Endothelial cell (in vitro differentiated cells): ENCODE data around the gene GPR171. TPM values are rescaled to one million over a fixed set of nuclear protein-coding genes. Genes with fewer than 3 reads are reported as not detected.

ENCODE experiments used
- DNase-seq: peaks from one replicate; pipeline ENCODE4 v3.0.0; 2021; ENCODE audit warnings: low spot score
- H3K27ac Mint-ChIP-seq: one replicate; pipeline ENCODE4 v1.8.0; 2021; ENCODE audit warnings: mixed read lengths, inconsistent platforms; ENCODE audit not compliant: unreplicated experiment
- H3K27me3 Mint-ChIP-seq: one replicate; pipeline ENCODE4 v1.8.0; 2021; ENCODE audit warnings: mild to moderate bottlenecking, moderate library complexity, mixed read lengths, inconsistent platforms; ENCODE audit not compliant: unreplicated experiment
- H3K36me3 Mint-ChIP-seq: one replicate; pipeline ENCODE4 v1.8.0; 2021; ENCODE audit warnings: mild to moderate bottlenecking, low read depth, mixed read lengths, inconsistent platforms; ENCODE audit not compliant: unreplicated experiment
- H3K4me1 Mint-ChIP-seq: one replicate; pipeline ENCODE4 v1.8.0; 2021; ENCODE audit warnings: mild to moderate bottlenecking, mixed read lengths, inconsistent platforms; ENCODE audit not compliant: unreplicated experiment
- H3K4me3 Mint-ChIP-seq: one replicate; pipeline ENCODE4 v1.8.0; 2021; ENCODE audit warnings: mild to moderate bottlenecking, mixed read lengths, inconsistent platforms; ENCODE audit not compliant: unreplicated experiment
- H3K9me3 Mint-ChIP-seq: one replicate; pipeline ENCODE4 v1.8.0; 2021; ENCODE audit warnings: mixed read lengths, inconsistent platforms; ENCODE audit not compliant: unreplicated experiment
- CTCF ChIP-seq: fragments of 200-600 bp; sonication (generic); IDR thresholded peaks from one replicate; pipeline ENCODE4 v1.5.0; 2021; ENCODE audit warnings: antibody characterized with exemption; ENCODE audit not compliant: unreplicated experiment
- total RNA-seq: library from RNA; stranded (reverse); fragmentation: NEBNext Ultra II Directional; extraction: Animal tissue kit (Norgen Biotek cat#: 25700); gene quantifications from one replicate; pipeline ENCODE4 v1.2.1, GENCODE V29; 2021; ENCODE audit not compliant: unreplicated experiment

GPR171 gene
- total RNA-seq, 1 donor from 2014 or later = not detected

GRCh38 chr3:151199554-151200438, 3.2 kb downstream of the GPR171 start:
- DNase-seq = no peak
- H3K36me3 Mint-ChIP-seq = no peaks in the 10 kb centered on the region
- H3K27me3 Mint-ChIP-seq = no peaks in the 10 kb centered on the region
- H3K4me1 Mint-ChIP-seq = no peaks in the 10 kb centered on the region
- no peaks in the 10 kb centered on the region for H3K9me3 Mint-ChIP-seq
- H3K27ac Mint-ChIP-seq = no peak overlapping the region
- H3K4me3 Mint-ChIP-seq = no peak overlapping the region
- TF ChIP-seq CTCF = no peak

- no peaks in the 10 kb centered on the region for H3K4me1 Mint-ChIP-seq
- H3K4me3 Mint-ChIP-seq = no peak overlapping the region
- no peaks in the 10 kb centered on the region for H3K9me3 Mint-ChIP-seq
- no peak overlapping the region for H3K27ac Mint-ChIP-seq
- no peak for DNase-seq
- TF ChIP-seq CTCF = no peak
- H3K36me3 Mint-ChIP-seq = no peaks in the 10 kb centered on the region
- H3K27me3 Mint-ChIP-seq = no peaks in the 10 kb centered on the region
These were observed 4.2 kb downstream of the GPR171 start for GRCh38 chr3:151198849-151199248.

- DNase-seq = no peak
- Mint-ChIP-seq H3K4me1 (no peaks in the 10 kb centered on the region), H3K4me3 (no peak overlapping the region), H3K27ac (no peak overlapping the region), H3K9me3 (no peaks in the 10 kb centered on the region), H3K27me3 (no peaks in the 10 kb centered on the region), H3K36me3 (no peaks in the 10 kb centered on the region)
- no peak for TF ChIP-seq CTCF
These were observed 4.8 kb downstream of the GPR171 start for GRCh38 chr3:151197981-151198767.

GRCh38 chr3:151197228-151197627, 5.8 kb downstream of the GPR171 start:
- H3K27ac Mint-ChIP-seq = no peak overlapping the region
- no peak overlapping the region for H3K4me3 Mint-ChIP-seq

More at GRCh38 chr3:151197228-151197627, 5.8 kb downstream of the GPR171 start:
- Mint-ChIP-seq H3K4me1 (no peaks in the 10 kb centered on the region), H3K27me3 (no peaks in the 10 kb centered on the region), H3K9me3 (no peaks in the 10 kb centered on the region), H3K36me3 (no peaks in the 10 kb centered on the region)
- DNase-seq = no peak
- no peak for TF ChIP-seq CTCF
